ENCODE data around the gene TIE1.

TIE1 gene

GRCh38 chr1:43312663-43313515, 12.1 kb downstream of the TIE1 start:
- no peak for DNase-seq (ENCODE audit: low read depth)

- DNase-seq (ENCODE audit: low read depth) = no peak
Observed at GRCh38 chr1:43313771-43314170, 13.0 kb downstream of the TIE1 start.

DNA sequence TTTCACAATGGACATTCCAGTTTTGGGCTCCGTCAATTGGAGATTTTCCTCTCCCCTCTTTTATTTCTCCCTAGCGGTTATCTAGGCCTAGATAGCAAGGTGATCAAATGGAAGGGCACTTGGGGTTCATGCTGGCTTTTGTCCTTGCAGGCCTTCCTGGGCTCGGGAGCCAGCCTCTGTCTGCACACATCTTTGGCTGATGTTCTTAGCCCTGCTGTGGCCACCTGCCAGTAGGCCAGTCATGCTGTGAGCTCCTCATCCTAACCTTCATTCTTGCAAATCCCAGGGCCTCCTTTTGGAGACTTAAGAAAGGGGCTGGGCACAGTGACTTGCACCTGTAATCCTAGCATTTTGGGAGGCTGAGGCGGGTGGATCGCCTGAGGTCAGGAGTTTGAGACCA, 13.5 kb downstream of the TIE1 start:
- DNase-seq (ENCODE audit: low read depth) = no peak

DNA sequence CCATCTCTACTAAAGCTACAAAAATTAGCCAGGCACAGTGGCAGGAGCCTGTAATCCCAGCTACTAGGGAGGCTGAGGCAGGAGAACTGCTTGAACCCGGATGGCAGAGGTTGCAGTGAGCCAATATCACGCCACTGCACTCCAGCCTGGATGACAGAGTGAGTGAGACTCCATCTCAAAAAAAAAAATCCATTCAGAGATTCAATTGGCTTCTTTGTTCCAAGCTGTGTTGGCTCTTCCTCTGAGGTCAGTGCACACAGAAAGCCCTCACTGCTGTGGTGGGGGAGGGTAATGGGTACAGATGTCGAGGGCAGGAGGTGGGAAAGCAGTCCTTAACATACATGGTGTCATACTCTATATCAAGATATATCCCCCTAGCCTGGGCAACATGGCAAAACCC, 14.7 kb downstream of the TIE1 start:
- no peak for DNase-seq (ENCODE audit: low read depth)

DNA sequence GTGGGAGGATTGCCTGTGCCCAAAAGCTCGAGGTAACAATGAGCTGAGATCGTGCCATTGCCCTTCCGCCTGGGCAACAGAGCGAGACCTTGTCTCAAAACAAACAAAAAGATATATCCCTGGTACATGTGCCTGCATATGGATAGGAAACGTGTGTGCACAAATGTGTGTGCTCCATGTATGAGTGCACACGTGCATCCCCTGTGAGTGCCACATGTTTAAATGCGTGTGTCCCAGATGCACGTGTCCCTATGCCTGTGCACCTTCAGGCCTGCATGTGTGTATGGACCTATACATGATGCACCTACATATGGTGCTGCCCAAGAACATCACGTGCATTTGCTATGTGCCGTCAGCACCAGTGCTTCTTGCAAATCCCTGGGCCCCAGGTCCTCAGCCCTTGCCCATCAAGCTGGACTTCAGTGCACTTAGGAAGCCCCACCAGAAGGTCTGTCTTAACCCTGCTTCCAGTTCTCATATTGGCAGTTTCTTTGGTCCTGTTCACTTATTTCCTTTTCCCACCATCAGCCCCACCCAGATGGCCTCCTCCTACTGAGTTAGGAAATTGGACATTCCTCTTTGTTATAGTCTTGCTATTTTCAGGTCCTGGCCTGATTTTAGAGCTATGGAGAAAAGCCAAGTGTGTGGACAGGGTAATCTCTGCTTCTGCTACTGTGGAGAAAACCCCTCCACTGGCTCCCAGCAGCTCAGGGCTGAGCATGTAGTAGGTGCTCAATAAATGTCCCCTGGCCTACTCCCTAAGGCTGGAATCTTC, 15.4 kb downstream of the TIE1 start:
- no peak for DNase-seq (ENCODE audit: low read depth)

DNA sequence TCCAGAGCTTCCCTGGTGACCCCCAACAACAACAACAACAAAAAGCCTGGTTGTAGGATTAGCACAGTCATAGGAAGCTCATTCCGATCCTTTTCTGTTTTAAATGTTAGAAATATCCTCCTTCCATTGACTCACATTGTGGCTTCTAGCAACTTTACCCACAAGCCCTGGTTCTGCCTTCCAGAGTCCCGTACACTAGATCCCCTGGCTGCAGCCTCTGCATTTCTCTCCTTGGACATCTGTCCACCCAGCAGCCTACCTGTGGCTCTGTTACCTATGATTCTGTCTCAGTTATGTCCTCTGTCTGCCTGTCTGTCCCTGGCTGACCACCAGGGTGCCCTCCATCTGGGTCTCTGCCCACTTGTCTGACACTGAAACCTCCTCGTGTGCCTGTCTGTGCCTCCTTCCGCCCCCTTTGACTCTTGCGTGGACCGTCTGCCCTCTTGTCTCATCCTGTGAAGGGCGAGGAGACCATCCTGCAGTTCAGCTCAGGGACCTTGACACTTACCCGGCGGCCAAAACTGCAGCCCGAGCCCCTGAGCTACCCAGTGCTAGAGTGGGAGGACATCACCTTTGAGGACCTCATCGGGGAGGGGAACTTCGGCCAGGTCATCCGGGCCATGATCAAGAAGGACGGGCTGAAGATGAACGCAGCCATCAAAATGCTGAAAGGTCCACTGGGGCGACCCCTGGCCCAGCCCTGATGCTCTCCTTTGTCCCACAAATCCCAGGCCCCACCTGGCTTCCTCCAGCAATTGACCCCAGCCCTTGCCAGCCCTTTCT, 16.1 kb downstream of the TIE1 start:
- no peak for DNase-seq (ENCODE audit: low read depth)

DNA sequence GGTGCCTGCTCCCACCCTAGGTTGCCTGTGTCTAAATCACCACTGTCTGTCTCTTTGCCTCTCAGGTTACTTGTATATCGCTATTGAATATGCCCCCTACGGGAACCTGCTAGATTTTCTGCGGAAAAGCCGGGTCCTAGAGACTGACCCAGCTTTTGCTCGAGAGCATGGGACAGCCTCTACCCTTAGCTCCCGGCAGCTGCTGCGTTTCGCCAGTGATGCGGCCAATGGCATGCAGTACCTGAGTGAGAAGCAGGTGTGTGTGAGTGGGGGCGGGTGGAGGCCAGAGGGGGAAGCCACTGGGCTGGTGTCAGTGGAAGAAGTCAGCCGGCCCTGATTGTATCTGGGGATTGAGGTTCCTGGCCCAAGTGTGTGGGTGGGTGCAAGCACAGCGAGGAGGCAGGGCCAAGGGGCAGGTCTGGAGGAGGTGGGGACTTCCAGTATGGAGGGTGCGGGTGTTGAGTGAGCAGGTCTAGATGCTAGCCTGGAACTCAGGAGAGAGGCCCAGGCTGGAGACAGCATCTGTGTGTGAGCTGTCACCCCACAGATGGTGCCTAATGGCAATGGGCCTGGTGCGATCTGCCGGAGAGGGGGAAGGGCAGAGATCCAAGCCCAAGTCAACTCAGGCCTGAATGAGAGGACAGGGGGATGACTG, 17.2 kb downstream of the TIE1 start:
- no peak for DNase-seq (ENCODE audit: low read depth)

GRCh38 chr1:43318831-43319230, 18.0 kb downstream of the TIE1 start:
- no peak for DNase-seq (ENCODE audit: low read depth)

DNA sequence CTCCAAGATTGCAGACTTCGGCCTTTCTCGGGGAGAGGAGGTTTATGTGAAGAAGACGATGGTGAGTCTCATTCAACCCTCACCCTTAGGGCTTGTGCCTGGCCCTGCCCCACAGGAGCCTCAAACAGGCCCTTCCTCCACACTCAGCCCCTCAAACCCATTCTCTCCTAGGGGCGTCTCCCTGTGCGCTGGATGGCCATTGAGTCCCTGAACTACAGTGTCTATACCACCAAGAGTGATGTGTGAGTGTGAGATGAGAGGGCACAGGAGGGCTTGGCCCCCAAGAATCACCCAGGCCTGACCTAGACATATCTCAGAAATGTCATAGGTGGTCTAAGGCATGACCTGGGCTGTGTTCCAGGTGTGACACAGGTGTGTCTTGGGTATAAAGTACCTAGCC, 18.5 kb downstream of the TIE1 start:
- DNase-seq (ENCODE audit: low read depth) = no peak

DNA sequence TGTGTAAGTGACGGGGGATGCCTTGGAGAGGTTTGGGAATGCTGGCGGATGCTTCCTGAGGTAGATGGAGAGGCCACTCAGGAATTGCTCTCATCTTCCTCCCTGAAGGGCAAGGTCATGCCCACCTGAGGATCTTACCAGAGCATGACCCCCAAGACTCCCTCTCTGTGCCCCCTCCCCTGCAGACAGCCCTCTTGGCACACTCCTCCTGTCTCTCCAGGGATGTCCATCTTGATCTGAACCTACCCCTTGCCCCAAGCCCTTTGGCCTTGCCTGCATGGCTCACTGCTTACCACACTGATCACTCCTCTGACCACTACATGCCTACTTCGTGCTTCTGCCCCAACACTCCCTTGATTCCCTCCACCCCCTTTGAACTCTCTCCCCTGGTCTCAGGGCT, 19.0 kb downstream of the TIE1 start:
- no peak for DNase-seq (ENCODE audit: low read depth)

DNA sequence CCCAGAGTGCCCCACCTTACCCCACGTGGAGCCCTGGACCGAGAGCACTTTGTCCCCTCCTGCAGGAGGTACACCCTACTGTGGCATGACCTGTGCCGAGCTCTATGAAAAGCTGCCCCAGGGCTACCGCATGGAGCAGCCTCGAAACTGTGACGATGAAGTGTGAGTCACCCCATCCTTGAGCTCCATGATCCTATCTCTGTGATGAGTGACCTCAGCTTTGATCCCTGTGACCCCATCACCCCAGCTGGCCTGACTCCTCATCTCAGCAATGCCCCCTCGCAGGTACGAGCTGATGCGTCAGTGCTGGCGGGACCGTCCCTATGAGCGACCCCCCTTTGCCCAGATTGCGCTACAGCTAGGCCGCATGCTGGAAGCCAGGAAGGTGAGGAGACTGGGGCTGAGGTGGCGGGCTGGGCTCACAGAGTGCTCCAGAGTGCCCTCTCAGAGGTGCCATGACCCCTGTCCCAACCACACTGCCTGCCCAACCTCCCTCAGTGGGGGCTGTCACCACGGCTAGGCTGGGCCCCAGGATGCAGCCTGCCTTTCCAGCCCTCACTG, 20.6 kb downstream of the TIE1 start:
- DNase-seq (ENCODE audit: low read depth) = no peak

DNA sequence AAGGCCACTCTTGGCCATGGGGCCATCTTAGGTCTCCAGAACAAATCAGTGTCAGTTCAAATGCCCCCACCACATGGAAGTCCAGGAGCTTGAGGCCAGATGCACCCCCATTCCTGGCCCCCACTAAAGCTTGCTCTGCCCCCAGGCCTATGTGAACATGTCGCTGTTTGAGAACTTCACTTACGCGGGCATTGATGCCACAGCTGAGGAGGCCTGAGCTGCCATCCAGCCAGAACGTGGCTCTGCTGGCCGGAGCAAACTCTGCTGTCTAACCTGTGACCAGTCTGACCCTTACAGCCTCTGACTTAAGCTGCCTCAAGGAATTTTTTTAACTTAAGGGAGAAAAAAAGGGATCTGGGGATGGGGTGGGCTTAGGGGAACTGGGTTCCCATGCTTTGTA, 21.7 kb downstream of the TIE1 start:
- DNase-seq (ENCODE audit: low read depth) = no peak

- DNase-seq (ENCODE audit: low read depth) = no peak
Observed at GRCh38 chr1:43324810-43325209, 24.0 kb downstream of the TIE1 start.

DNA sequence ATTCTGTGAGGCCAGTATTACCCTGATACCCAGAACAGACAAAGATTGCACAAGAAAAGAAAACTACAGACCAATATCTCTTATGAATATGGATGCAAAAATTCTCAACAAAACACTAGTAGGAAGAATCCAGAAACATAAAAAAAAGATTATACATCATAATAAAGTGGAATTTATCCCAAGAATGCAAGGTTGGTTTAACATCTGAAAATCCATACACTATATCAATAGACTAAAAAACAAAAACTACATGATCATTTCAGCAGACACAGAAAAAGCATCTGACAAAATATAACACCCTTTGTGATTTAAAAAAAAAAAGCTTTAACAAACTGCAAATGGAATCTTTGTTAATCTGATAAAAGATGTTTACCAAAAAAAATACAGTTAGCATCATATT, 24.6 kb downstream of the TIE1 start:
- no peak for DNase-seq (ENCODE audit: low read depth)

GRCh38 chr1:43327549-43328292, 26.9 kb downstream of the TIE1 start:
- no peak for DNase-seq (ENCODE audit: low read depth)

- no peak for DNase-seq (ENCODE audit: low read depth)
Observed at GRCh38 chr1:43329995-43330751, 29.4 kb downstream of the TIE1 start.

- no peak for DNase-seq (ENCODE audit: low read depth)
Observed at GRCh38 chr1:43331688-43332087, 30.9 kb downstream of the TIE1 start.

- no peak for DNase-seq (ENCODE audit: low read depth)
Observed at GRCh38 chr1:43334453-43335205, 33.8 kb downstream of the TIE1 start.

DNA sequence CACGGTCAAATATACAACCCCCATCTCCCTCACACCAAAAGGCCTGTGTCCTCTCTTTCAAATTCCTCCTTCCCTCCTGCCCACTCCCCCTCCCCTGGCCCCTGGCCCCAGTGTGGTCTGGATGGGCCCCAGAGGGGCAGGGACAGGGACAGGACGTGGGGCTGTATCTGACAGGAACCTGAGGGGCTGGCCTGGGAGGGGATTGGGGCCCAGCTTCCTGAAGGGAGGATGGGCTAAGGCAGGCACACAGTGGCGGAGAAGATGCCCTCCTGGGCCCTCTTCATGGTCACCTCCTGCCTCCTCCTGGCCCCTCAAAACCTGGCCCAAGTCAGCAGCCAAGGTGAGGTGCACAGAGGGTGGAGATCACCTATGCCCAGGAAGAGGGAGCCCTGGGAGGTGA, 36.8 kb downstream of the TIE1 start, which contains the start of gene MPL:
TSS of gene MPL (plus strand) at position 231 of the 400 bp plus-strand sequence. CDS start at position 262, 31 bp downstream.
- no peak for DNase-seq (ENCODE audit: low read depth)

Measured in stimulated activated CD8-positive, alpha-beta memory T cell treated with anti-CD3 and anti-CD28 coated beads, Interleukin-12 subunit alpha, Interleukin-12 subunit beta, amount 100 ng/mL, for 1 hour (primary cell).